GM12874 (cell line): Measurements from ENCODE around the gene DDR1.

Source experiments
- TF ChIP-seq, protein P1 (sequence below): IDR thresholded peaks from 2 replicates; pipeline ENCODE4 v1.5.1; 2011; ENCODE audit warnings: low read depth, mild to moderate bottlenecking, control low read depth, low read length, moderate library complexity; ENCODE audit not compliant: insufficient read depth

The DDR1 gene

DNA sequence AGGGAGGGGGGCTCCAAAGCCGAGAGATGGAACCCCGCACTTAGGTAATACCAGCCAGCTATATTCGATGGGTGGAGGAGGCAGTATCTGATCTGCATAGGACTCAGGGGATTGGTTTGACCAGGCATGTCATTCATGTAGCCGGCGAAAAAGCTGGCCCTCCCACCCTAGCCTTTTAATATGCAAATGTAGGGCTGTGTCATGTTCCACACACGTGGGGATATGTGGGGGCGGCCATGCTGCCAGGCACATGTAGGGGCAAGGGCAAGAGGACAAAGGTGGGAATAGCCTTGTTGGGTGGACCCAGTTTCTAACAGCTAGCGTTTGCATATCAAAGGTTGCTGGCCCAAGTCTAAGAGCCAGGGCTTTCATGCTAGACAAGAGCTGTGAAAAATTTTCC is 39.1 kb upstream of the DDR1 start:
- TF ChIP-seq, protein P1, sequence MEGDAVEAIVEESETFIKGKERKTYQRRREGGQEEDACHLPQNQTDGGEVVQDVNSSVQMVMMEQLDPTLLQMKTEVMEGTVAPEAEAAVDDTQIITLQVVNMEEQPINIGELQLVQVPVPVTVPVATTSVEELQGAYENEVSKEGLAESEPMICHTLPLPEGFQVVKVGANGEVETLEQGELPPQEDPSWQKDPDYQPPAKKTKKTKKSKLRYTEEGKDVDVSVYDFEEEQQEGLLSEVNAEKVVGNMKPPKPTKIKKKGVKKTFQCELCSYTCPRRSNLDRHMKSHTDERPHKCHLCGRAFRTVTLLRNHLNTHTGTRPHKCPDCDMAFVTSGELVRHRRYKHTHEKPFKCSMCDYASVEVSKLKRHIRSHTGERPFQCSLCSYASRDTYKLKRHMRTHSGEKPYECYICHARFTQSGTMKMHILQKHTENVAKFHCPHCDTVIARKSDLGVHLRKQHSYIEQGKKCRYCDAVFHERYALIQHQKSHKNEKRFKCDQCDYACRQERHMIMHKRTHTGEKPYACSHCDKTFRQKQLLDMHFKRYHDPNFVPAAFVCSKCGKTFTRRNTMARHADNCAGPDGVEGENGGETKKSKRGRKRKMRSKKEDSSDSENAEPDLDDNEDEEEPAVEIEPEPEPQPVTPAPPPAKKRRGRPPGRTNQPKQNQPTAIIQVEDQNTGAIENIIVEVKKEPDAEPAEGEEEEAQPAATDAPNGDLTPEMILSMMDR: no peak

DNA sequence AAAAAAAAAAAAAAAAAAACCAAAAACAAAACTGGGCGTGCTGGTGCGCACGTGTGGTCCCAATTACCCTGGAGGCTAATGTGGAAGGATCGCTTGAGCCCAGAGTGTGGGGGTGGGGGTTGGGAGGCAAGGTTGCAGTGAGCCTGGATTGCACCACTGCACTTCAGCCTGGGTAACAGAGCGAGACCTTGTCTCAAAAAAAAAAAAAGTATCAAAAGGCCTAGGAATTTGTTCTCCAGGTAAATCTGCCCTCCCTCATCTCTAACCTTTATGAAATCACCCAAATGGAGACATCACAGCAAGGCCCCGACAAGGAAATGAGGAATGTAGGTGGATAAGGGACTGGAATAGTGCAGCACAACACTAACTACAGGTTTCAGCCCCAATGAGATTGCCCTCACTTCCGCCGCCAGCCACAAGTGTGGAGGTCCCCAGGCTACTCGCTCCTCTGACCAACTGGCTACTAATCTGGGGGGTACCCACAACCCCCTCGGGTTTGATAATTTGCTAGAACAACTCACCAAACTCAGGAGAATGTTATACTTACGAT is 36.8 kb upstream of the DDR1 start:
- TF ChIP-seq, protein P1: no peak

DNA sequence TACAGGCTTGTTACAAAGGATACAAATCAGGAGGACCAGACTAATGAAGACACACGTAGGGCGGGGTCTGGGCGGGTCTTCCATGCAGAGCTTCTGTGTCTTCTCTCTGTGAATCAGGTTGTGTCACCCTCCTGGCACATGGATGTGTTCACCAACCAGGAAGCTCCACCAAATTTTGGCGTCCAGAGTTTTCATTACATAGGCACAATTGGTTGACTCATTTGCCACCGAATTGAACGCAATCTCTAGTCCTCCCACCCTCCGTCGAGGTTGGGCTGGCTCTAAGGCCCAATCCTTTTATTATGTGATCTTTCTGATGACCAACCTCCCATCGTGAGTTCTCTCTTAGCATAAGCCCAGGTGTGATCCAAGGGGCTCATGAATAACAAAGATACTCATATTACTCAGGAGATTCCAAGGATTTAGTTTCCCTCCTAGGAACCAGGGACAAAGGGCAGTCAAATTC is 36.3 kb upstream of the DDR1 start:
- TF ChIP-seq, protein P1: no peak

DNA sequence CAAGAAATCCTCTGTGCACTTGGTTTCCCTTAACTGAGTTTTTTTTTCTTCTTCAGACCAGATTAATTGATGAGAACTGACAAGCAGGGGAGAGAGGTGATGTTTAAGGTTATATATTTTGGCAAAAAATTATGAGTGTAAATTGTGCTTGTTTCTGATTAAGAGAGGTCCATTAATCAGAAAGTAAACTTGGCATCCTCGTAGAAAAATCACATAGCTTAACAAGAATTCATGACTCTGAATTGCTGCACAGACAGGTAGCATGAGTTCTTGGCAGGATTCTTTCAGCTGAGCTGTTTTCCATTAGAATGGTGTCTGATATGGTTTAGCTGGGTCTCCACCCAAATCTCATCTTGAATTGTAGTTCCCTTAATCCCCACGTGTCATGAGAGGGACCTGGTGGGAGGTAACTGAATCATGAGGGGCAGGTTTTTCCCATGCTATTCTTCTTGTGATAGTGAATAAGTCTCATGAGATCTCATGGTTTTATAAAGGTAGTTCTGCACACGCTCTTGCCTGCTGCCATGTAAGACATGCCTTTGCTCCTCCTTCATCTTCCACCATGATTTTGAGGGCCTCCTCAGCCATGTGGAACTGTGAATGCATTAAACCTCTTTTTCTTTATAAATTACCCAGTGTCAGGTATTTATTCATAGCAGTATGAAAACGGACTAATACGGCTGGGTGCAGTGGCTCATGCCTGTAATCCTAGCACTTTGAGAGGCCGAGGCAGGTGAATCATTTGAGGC is 34.2 kb upstream of the DDR1 start:
- TF ChIP-seq, protein P1: no peak

DNA sequence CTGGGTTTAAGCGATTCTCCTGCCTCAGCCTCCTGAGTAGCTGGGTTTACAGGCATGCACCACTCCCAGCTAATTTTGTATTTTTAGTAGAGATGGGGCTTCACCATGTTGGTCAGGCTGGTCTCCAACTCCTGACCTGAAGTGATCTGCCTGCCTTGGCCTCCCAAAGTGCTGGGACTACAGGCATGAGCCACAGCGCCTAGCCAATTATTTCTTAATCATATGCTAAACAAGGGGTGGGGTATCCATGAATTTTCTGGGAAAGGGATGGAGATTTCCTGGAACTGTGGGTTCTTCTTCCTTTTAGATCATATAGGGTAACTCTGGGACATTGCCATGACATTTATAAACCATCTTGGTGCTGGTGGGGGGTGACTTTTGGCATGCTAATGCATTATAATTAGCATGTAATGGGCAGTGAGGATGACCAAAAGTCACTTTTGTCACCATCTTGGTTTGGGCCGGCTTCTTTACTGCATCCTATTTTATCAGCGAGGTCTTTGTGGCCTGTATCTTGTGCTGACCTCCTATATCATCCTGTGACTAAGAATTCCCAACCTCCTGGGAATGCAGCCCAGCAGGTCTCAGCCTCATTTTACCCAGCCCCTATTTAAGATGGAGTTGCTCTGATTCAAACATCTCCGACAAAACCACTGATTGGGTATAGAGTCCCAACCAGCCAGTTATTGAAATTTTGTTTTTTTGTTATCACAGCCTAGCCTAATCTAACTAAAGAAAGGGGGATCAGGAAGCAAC is 29.9 kb upstream of the DDR1 start:
- TF ChIP-seq, protein P1: no peak

DNA sequence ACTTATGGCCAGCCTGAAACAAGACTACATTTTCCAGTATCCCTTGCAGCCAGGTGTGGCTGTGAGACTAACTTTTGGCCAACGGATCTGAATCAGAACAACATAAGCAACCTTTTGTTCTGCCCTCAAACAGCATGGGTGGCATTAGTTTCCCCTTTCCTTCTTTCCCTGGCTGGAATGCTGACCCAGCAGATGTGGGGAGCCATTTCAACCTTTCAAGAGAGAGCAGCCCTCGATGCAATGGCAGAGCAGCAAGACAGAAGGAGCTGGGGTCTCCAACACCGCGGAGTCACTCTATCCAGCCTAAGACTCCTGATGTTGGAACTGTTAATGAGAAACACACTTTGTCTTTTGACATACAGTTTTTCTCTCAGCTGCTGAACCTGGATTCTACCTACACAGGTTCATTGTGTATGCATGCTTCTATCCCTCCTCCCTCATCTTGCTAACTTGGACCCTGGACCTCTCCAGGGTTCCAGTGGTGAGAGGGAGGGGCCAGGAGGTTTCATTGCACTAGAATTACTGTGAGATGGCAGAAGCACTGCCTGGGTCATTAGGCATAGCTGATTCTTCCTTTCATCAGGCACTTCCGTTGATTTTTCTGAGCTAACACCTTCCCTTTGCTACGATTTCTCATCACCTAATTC is 28.8 kb upstream of the DDR1 start:
- TF ChIP-seq, protein P1: no peak

DNA sequence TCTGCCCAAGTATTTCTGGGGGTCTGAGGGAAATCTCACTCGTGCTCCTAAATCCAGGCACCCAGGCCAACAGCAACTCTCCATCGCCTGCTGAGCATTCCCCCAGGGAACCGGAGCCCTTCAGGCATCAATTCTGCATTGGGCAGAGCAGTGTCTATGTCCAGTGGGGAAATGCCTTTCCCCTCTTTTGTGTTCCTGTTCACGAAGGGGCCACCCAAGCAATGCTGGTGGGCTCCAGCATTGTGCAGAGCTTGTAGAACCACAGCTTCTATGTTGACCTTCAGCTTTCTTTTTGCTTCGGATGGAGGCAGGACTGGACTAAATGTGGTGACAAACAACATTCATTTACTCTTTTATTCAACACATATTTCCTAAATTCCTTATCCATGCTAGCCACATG is 27.2 kb upstream of the DDR1 start:
- TF ChIP-seq, protein P1: no peak
